GM19023 (cell line): ENCODE measurements around the gene SLC14A1.

Experiments used
- ATAC-seq: cut with Tn5 transposase; IDR thresholded peaks from one replicate; pipeline ENCODE4 v1.9.1; 2021; ENCODE audit warnings: mild to moderate bottlenecking, moderate library complexity; ENCODE audit not compliant: unreplicated experiment

Gene SLC14A1

GRCh38 chr18:45792506-45793263 lies 68.7 kb downstream of the SLC14A1 start:
- ATAC-seq, result no peak

- ATAC-seq, result no peak
These were observed 69.4 kb downstream of the SLC14A1 start for GRCh38 chr18:45793264-45793965.

GRCh38 chr18:45801416-45802004 lies 77.5 kb downstream of the SLC14A1 start:
- ATAC-seq, result no peak
